Cardiac fibroblast (primary cell): ENCODE data around the gene ACKR3.

Experiments used
- DNase-seq, 2 donors: peaks; one replicate each; pipeline versions ENCODE4 v3.0.0 to v3.0.0-alpha.2; 2010; ENCODE audit warnings: low read depth in 2 of 2
- H3K4me3 ChIP-seq, 2 donors: replicated peaks in 1 of 2; 1 replicate in 1 of 2; 2 replicates in 1 of 2; pipeline ENCODE4 v1.5.1; 2011; ENCODE audit warnings: low read depth in 2 of 2, low read length in 2 of 2, mild to moderate bottlenecking in 2 of 2, moderate library complexity in 1 of 2
- TF ChIP-seq, protein P1 (sequence below): IDR thresholded peaks from one replicate; pipeline ENCODE4 v1.5.1; 2011; ENCODE audit warnings: low read depth, mild to moderate bottlenecking, low read length, inconsistent platforms

The ACKR3 gene

DNA sequence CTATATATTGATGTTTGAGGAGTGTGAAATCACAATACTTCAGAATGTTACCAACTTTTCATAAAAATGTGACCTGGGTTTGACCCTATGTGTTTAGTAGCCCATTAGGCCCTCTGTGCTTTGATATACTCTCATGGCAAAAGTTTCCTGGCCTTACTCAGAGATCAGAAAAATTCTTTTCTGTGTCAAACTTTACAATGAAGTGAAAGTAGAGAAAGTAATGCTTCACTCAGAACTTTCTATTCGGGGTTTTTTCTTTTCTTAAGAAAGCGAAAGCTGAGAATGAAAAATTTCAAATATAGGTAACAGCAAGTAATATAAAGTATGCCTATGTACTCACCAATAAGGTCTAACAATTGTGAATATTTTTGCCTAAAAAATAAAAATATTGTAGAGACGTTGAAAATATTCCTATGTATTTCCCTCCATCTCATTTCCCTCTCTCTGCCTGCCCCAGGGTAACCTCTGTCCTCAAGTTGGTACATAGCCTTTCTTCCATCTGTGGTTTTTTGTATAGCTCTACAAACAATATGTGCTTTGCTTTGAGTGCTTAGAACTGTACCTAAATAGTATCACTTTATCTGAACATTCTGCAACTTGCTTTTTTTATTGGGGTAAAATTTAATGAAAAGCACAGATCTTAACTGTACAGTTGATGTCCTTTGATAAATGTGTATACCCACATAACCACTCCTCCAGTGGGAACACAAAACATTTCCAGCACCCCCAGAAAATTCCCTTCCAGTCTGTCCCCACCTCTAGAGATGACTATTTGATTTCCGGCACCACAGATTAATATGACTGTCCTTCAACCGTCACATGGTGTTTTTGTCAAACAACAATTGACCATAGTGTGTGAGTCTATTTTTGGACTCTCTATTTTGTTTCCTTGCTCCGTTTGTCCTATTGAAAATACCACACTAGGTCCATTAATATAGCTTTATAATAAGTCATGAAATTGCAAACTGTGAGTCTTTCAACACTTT is 10.3 kb upstream of the ACKR3 start:
- no peak overlapping the region for H3K4me3 ChIP-seq
- no peak for DNase-seq
- TF ChIP-seq, protein P1, sequence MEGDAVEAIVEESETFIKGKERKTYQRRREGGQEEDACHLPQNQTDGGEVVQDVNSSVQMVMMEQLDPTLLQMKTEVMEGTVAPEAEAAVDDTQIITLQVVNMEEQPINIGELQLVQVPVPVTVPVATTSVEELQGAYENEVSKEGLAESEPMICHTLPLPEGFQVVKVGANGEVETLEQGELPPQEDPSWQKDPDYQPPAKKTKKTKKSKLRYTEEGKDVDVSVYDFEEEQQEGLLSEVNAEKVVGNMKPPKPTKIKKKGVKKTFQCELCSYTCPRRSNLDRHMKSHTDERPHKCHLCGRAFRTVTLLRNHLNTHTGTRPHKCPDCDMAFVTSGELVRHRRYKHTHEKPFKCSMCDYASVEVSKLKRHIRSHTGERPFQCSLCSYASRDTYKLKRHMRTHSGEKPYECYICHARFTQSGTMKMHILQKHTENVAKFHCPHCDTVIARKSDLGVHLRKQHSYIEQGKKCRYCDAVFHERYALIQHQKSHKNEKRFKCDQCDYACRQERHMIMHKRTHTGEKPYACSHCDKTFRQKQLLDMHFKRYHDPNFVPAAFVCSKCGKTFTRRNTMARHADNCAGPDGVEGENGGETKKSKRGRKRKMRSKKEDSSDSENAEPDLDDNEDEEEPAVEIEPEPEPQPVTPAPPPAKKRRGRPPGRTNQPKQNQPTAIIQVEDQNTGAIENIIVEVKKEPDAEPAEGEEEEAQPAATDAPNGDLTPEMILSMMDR, result no peak

DNA sequence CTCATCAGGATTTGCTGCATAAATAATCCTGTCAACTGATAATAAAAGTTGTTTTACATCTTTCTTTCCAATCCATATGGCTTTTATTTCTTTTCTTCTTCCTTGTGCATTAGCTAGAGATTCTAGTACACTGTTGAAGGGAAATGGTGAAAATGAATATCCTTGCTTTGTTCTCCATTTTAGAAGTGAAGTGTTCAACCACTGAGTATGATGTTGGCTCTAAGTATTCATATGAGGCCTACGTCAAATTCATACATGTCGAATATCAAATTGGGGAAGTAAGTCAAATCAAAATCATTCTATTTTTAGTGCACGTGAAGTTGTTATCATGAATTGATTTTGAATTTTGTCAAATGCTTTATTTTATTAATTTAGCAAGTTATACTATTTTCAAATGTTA is 7.8 kb upstream of the ACKR3 start:
- DNase-seq, result no peak
- TF ChIP-seq, protein P1, result no peak

DNA sequence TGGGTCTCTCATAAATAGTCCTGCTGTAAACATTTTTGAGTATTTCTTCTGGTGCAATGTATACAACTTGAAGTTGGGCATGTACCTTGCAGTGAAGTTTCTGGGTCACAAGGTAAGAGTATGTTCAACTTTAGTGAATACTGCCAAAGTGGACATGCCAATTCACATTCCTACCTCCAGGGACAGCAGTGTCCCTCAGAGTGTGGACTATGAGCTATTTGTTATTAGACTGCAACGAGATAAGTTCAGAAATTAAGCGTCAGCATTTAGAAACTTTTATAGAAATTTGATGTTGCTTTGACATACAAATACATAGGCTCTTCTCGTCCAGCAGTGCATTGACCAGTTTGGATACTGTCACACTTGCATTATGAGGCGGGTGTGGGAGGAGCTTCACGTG is 7.2 kb upstream of the ACKR3 start:
- TF ChIP-seq, protein P1, result peak; percentile 30
- peak; percentile 16 to 22 for DNase-seq
- H3K4me3 ChIP-seq, result no peak overlapping the region

More for the DNA sequence above, 7.8 kb upstream of the ACKR3 start:
- H3K4me3 ChIP-seq, result no peak overlapping the region

DNA sequence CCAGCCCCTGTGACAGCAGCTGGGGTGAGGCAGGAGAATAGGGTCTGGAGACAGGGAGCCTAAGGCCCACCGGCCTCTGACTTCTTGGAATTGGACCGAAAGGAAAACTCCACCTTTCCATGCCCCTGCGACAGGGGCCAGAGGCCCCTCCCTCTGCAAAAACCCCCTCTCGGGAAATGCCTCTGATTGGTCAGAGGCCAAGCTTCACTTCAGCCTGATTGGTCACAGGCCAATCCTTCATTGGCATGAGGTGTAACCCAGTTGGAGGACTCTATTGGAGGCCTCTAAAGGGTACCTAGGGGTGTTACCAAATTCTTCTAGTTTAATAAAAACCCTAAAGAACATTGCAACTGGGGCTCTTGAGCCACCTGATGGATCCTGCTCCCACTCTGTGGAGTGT is 5.7 kb upstream of the ACKR3 start:
- H3K4me3 ChIP-seq, result no peak overlapping the region
- no peak for DNase-seq
- TF ChIP-seq, protein P1, result no peak

DNA sequence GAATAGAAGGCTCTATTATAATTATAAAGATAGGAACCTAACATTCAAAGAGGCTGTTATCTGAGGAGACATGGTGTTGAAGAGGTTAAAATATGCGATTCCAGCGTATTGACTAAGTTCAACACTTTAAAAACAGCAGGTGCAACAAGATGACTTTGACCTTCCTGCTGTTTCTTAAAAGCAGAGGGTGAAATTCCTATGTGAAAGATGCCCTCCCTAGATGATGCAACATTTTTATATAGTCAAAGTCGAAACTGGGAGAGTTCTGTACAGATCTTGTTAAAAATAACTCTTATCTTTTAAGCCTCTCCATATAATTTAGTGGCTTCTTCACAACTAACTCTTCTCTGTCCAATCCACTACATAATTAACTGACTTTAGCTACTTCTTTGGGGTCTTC is 4.4 kb upstream of the ACKR3 start:
- DNase-seq, result no peak
- H3K4me3 ChIP-seq, result no peak overlapping the region
- TF ChIP-seq, protein P1, result no peak

DNA sequence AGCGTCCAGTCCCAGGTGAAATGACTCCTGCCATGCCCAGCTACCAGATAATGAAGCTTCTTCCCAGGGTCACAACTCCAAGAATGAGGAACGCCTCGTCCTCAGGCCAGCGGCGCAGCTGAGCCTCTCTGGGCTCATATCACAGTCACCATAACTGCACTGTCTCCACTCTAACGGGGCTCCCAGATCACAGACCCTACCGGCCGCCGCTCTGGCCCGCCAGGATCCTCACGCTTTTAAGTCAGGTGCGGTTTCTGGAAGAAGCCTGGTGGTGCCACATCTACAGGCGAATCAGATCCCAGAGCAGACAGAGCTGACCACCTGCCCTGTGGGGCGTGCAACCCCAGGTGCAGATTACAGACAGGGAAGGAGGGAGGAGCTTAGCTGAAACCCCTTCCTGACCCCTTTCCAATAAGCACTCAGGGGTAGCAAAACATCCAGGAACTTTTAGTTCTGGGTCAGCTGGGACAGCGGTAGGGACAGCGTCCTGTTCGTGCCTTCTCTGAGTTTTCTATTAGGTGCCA is 3.7 kb upstream of the ACKR3 start:
- H3K4me3 ChIP-seq, result no peak overlapping the region
- DNase-seq, result no peak
- TF ChIP-seq, protein P1, result no peak
